GM12878 (cell line): ENCODE data around the gene UIMC1. TPM values are rescaled to one million over a fixed set of nuclear protein-coding genes. Genes with fewer than 3 reads are reported as not detected.

Experiments used
- ATAC-seq: fragments of 200-7000 bp; cut with Tn5 transposase; 3 replicates; pipeline ENCODE4 v1.9.1; 2020; ENCODE audit warnings: mild to moderate bottlenecking, moderate library complexity
- BruUV-seq: library from RNA; stranded (reverse); fragments of 400-500 nt; replicated peaks from 2 replicates; lab custom pipeline; 2021; lab: Mats Ljungman, UMichigan
- CTCF ChIA-PET: fragments of 300-600 bp; sonication (Branson Sonifier 250); formaldehyde crosslinking; extraction: SDS; loops from one replicate; lab custom pipeline; 2021; ENCODE audit warnings: inconsistent platforms; lab: Yijun Ruan, JAX
- POLR2A ChIA-PET: fragments of 350-600 bp; formaldehyde crosslinking; extraction: SDS; loops from one replicate; lab custom pipeline; 2021; ENCODE audit warnings: inconsistent platforms; lab: Charles Lee
- RAD21 ChIA-PET: fragments of 300-600 bp; sonication (Branson Sonifier 250); formaldehyde crosslinking; loops from one replicate; lab custom pipeline; 2023; ENCODE audit warnings: antibody characterized with exemption; ENCODE audit not compliant: unreplicated experiment; lab: Charles Lee
- SMC1A ChIA-PET: fragments of 300-600 bp; sonication (Branson Sonifier 250); formaldehyde crosslinking; loops from one replicate; lab custom pipeline; 2023; ENCODE audit not compliant: unreplicated experiment, uncharacterized antibody; lab: Charles Lee
- DNase-seq: peaks from one replicate; pipeline ENCODE4 v3.0.0-alpha.2; 2011; ENCODE audit warnings: low read depth, low spot score
- FAIRE-seq: peaks from 3 replicates; lab custom pipeline; 2011; peaks lifted over from hg19 to GRCh38; lab: Jason Lieb, UNC
- H2AFZ ChIP-seq: 2 replicates; pipeline ENCODE4 v1.6.0; 2011; ENCODE audit warnings: low read depth, low read length, control low read depth; ENCODE audit not compliant: control insufficient read depth
- H3K27ac ChIP-seq: 2 replicates; pipeline ENCODE4 v1.5.1; 2011; ENCODE audit warnings: control low read depth; ENCODE audit not compliant: control insufficient read depth, insufficient read depth
- H3K27me3 ChIP-seq, 2 experiments: replicated peaks in 1 of 2; 2 replicates each; pipeline versions ENCODE4 v1.6.0 to v1.6.1; 2011; ENCODE audit warnings: low read length in 1 of 2; ENCODE audit not compliant: control insufficient read depth in 2 of 2, insufficient read depth in 2 of 2
- H3K36me3 ChIP-seq, 2 experiments: 2 replicates each; pipeline ENCODE4 v1.5.1; 2011; ENCODE audit warnings: low read length in 1 of 2; ENCODE audit not compliant: control insufficient read depth in 2 of 2, insufficient read depth in 2 of 2
- H3K4me1 ChIP-seq: 2 replicates; pipeline ENCODE4 v1.6.1; 2011; ENCODE audit warnings: mild to moderate bottlenecking, low read length, moderate library complexity, mixed read lengths; ENCODE audit not compliant: control insufficient read depth, insufficient read depth
- H3K4me2 ChIP-seq: 2 replicates; pipeline ENCODE4 v1.6.0; 2011; ENCODE audit warnings: control low read depth; ENCODE audit not compliant: control insufficient read depth, insufficient read depth
- H3K4me3 ChIP-seq: fragments of 200-600 bp; sonication (generic); 2 replicates; pipeline ENCODE4 v1.5.1; 2016
- H3K79me2 ChIP-seq: 2 replicates; pipeline ENCODE4 v1.6.0; 2011; ENCODE audit warnings: low read length; ENCODE audit not compliant: control insufficient read depth, insufficient read depth
- H3K9ac ChIP-seq: 2 replicates; pipeline ENCODE4 v1.8.0; 2011; ENCODE audit warnings: low read length, control low read depth, mixed read lengths; ENCODE audit not compliant: control insufficient read depth, insufficient read depth
- H3K9me3 ChIP-seq: replicated peaks from 3 replicates; pipeline ENCODE4 v1.5.1; 2011; ENCODE audit warnings: mild to moderate bottlenecking, low read length; ENCODE audit not compliant: control insufficient read depth, insufficient read depth
- H4K20me1 ChIP-seq: 2 replicates; pipeline ENCODE4 v1.6.0; 2011; ENCODE audit not compliant: control insufficient read depth, insufficient read depth
- HDAC2 ChIP-seq: fragments of 200-600 bp; sonication (generic); IDR thresholded peaks from 2 replicates; pipeline ENCODE4 v1.6.1; 2017
- SMC3 ChIP-seq: IDR thresholded peaks from 2 replicates; pipeline ENCODE4 v1.6.1; 2011; ENCODE audit warnings: low read length, improper control_type of control experiment, borderline replicate concordance
- STAT3 ChIP-seq: IDR thresholded peaks from 2 replicates; pipeline ENCODE4 v1.6.1; 2011; ENCODE audit warnings: low read depth, low read length, improper control_type of control experiment
- WGBS: methylation state at CpG from one replicate; pipeline ENCODE4 v1.1.6; 2016; ENCODE audit warnings: low lambda C conversion rate; ENCODE audit not compliant: insufficient replicate concordance, insufficient coverage; ENCODE audit errors: missing lambda C conversion rate; 5-methylcytosine and 5-hydroxymethylcytosine counted together
- in situ Hi-C: fragments of 300-500 bp; cut with MboI; formaldehyde crosslinking; loops from 9 replicates; pipeline ENCODE4 v1.14.3; 2018; ENCODE audit warnings: mixed read lengths
- intact Hi-C: fragments of 100-400 bp; cut with micrococcal nuclease; formaldehyde crosslinking; loops from one replicate; pipeline ENCODE4 v1.14.2; 2022; ENCODE audit not compliant: unreplicated experiment
- polyA plus RNA-seq, 11 experiments: library from polyadenylated mRNA; depleted of rRNA in 4 of 11; unstranded in 6 of 11; stranded (reverse) in 5 of 11; fragments of >200 nt; fragmentation: Nextera tagmentation in 4 of 11; fragmentation: Illumina TruSeq in 1 of 11; extraction: Ambion mirVana in 4 of 11; extraction: Trizol in 1 of 11; gene quantifications; 1 replicate in 1 of 11; 2 replicates in 10 of 11; pipeline versions ENCODE4 v1.2.1 to v1.2.3, GENCODE V29; 2011 to 2016; ENCODE audit warnings: inconsistent platforms in 2 of 11, missing spikeins in 2 of 11, low read depth in 1 of 11
- total RNA-seq, 4 experiments: library from RNA; depleted of rRNA in 3 of 4; stranded (reverse); fragments of >200 nt in 3 of 4; fragmentation: Illumina TruSeq in 1 of 4; extraction: Trizol in 1 of 4; gene quantifications; 2 replicates each; pipeline versions ENCODE4 v1.2.1 to v1.2.3, GENCODE V29; 2013 to 2021
- TF ChIP-seq, protein P1 (sequence below): fragments of 450-650 bp; IDR thresholded peaks from 2 replicates; pipeline ENCODE4 v1.6.1; 2018; ENCODE audit warnings: borderline replicate concordance, mild to moderate bottlenecking; ENCODE audit not compliant: partially characterized antibody
- TF ChIP-seq, protein P2 (sequence below): fragments of 450-650 bp; IDR thresholded peaks from 2 replicates; pipeline ENCODE4 v1.6.1; 2016; ENCODE audit warnings: mild to moderate bottlenecking, moderate library complexity, borderline replicate concordance

UIMC1 gene
- total and polyA plus RNA-seq, 10 of the 15 experiments (the other 5 are each of a cell fraction or from before 2014, with no cell fraction given), result 16.2 to 51.4 (median 32.7) TPM

- DNase-seq, result no peak
- no peak overlapping the region for H3K27ac ChIP-seq
- no peak for TF ChIP-seq STAT3
- TF ChIP-seq, protein P1, sequence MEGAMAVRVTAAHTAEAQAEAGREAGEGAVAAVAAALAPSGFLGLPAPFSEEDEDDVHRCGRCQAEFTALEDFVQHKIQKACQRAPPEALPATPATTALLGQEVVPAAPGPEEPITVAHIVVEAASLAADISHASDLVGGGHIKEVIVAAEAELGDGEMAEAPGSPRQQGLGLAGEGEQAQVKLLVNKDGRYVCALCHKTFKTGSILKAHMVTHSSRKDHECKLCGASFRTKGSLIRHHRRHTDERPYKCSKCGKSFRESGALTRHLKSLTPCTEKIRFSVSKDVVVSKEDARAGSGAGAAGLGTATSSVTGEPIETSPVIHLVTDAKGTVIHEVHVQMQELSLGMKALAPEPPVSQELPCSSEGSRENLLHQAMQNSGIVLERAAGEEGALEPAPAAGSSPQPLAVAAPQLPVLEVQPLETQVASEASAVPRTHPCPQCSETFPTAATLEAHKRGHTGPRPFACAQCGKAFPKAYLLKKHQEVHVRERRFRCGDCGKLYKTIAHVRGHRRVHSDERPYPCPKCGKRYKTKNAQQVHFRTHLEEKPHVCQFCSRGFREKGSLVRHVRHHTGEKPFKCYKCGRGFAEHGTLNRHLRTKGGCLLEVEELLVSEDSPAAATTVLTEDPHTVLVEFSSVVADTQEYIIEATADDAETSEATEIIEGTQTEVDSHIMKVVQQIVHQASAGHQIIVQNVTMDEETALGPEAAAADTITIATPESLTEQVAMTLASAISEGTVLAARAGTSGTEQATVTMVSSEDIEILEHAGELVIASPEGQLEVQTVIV, result no peak
- TF ChIP-seq, protein P2, sequence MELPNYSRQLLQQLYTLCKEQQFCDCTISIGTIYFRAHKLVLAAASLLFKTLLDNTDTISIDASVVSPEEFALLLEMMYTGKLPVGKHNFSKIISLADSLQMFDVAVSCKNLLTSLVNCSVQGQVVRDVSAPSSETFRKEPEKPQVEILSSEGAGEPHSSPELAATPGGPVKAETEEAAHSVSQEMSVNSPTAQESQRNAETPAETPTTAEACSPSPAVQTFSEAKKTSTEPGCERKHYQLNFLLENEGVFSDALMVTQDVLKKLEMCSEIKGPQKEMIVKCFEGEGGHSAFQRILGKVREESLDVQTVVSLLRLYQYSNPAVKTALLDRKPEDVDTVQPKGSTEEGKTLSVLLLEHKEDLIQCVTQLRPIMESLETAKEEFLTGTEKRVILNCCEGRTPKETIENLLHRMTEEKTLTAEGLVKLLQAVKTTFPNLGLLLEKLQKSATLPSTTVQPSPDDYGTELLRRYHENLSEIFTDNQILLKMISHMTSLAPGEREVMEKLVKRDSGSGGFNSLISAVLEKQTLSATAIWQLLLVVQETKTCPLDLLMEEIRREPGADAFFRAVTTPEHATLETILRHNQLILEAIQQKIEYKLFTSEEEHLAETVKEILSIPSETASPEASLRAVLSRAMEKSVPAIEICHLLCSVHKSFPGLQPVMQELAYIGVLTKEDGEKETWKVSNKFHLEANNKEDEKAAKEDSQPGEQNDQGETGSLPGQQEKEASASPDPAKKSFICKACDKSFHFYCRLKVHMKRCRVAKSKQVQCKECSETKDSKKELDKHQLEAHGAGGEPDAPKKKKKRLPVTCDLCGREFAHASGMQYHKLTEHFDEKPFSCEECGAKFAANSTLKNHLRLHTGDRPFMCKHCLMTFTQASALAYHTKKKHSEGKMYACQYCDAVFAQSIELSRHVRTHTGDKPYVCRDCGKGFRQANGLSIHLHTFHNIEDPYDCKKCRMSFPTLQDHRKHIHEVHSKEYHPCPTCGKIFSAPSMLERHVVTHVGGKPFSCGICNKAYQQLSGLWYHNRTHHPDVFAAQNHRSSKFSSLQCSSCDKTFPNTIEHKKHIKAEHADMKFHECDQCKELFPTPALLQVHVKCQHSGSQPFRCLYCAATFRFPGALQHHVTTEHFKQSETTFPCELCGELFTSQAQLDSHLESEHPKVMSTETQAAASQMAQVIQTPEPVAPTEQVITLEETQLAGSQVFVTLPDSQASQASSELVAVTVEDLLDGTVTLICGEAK, result no peak
- no peak for TF ChIP-seq HDAC2
- TF ChIP-seq SMC3, result no peak
- no peaks in the 10 kb centered on the region for H3K36me3 ChIP-seq
- no peaks in the 10 kb centered on the region for H3K9me3 ChIP-seq
- ChIA-PET POLR2A (no interaction called here), SMC1A (no interaction called here), RAD21 (no interaction called here), CTCF (interaction anchor here (1.2 kb wide), 1 partner anchor 227 kb away, joined by 3 read pairs; no protein-coding TSS in a partner anchor)
- no peaks in the 10 kb centered on the region for H4K20me1 ChIP-seq
- H3K27me3 ChIP-seq, result no peaks in the 10 kb centered on the region; a peak in 2 of 4 replicates
- H3K4me2 ChIP-seq, result no peak overlapping the region
- H3K4me3 ChIP-seq, result no peak overlapping the region
- no TSS peak for BruUV-seq
- no peaks in the 10 kb centered on the region for H3K4me1 ChIP-seq
- in situ Hi-C loops (no loop called here), intact Hi-C loops (no loop called here)
- 44% methylated on average over 27 of the region's 28 CpGs for WGBS
- no peak for ATAC-seq
- no peak overlapping the region for H3K9ac ChIP-seq
- H2AFZ ChIP-seq, result no peak overlapping the region
- FAIRE-seq, result no peak
- H3K79me2 ChIP-seq, result no peaks in the 10 kb centered on the region
Observed at GRCh38 chr5:176887252-176887849, 119.2 kb downstream of the UIMC1 start.
